HEK293 (cell line): Measurements from ENCODE around the gene EPHA4.

ENCODE experiments used
- CTCF ChIA-PET: fragments of 350-600 bp; formaldehyde crosslinking; extraction: SDS; loops from one replicate; lab custom pipeline; 2021; ENCODE audit warnings: antibody characterized with exemption; lab: Yijun Ruan, JAX
- POLR2A ChIA-PET: fragments of 300-600 bp; formaldehyde crosslinking; extraction: SDS; loops from one replicate; lab custom pipeline; 2020; ENCODE audit warnings: antibody characterized with exemption, inconsistent platforms; lab: Yijun Ruan, JAX
- H3K27ac ChIP-seq: fragments of 200-500 bp; sonication (Bioruptor generic); 2 replicates; pipeline ENCODE4 v1.5.1; 2014; ENCODE audit warnings: low read depth, low read length, control low read depth, inconsistent platforms; ENCODE audit errors: extremely low read depth
- H3K36me3 ChIP-seq, 2 experiments: fragments of 200-500 bp in 1 of 2; sonication (Bioruptor generic) in 1 of 2; 1 replicate in 1 of 2; 2 replicates in 1 of 2; pipeline ENCODE4 v1.5.1; 2014 to 2017; ENCODE audit warnings: inconsistent platforms in 2 of 2, low read length in 2 of 2; ENCODE audit not compliant: control insufficient read depth in 2 of 2, insufficient read depth in 1 of 2
- H3K4me1 ChIP-seq: fragments of 200-500 bp; sonication (Bioruptor generic); 2 replicates; pipeline ENCODE4 v1.5.1; 2014; ENCODE audit warnings: mild to moderate bottlenecking, low read length, inconsistent platforms; ENCODE audit not compliant: control insufficient read depth, insufficient read depth
- H3K4me3 ChIP-seq: 2 replicates; pipeline ENCODE4 v1.5.1; 2011; ENCODE audit warnings: low read depth, mild to moderate bottlenecking, control low read depth, low read length, moderate library complexity
- H3K9me3 ChIP-seq: fragments of 200-500 bp; sonication (Bioruptor generic); 2 replicates; pipeline ENCODE4 v1.5.1; 2014; ENCODE audit warnings: low read depth, low read length, inconsistent platforms; ENCODE audit not compliant: control insufficient read depth, insufficient read depth
- FEZF1 ChIP-seq: fragments of 450-650 bp; formaldehyde crosslinking; IDR thresholded peaks from 2 replicates; pipeline ENCODE4 v1.5.1; 2016; ENCODE audit warnings: missing biosample characterization, missing genetic modification characterization
- PRDM1 ChIP-seq: fragments of 450-650 bp; formaldehyde crosslinking; IDR thresholded peaks from 2 replicates; pipeline ENCODE4; 2016; ENCODE audit warnings: missing biosample characterization, missing genetic modification characterization
- ZBTB20 ChIP-seq: fragments of 450-650 bp; formaldehyde crosslinking; IDR thresholded peaks from 2 replicates; pipeline ENCODE4 v1.5.1; 2016; ENCODE audit warnings: missing biosample characterization, missing genetic modification characterization
- ZBTB7A ChIP-seq: fragments of 450-650 bp; formaldehyde crosslinking; IDR thresholded peaks from 2 replicates; pipeline ENCODE4 v1.5.1; 2016; ENCODE audit warnings: low read depth, missing biosample characterization, missing genetic modification characterization
- ZNF26 ChIP-seq: fragments of 450-650 bp; formaldehyde crosslinking; IDR thresholded peaks from 2 replicates; pipeline ENCODE4 v1.5.1; 2016; ENCODE audit warnings: missing biosample characterization, missing genetic modification characterization
- ZNF266 ChIP-seq: fragments of 450-650 bp; formaldehyde crosslinking; IDR thresholded peaks from 2 replicates; pipeline ENCODE4 v1.5.1; 2016; ENCODE audit warnings: missing biosample characterization, missing genetic modification characterization, low read depth
- ZNF341 ChIP-seq: fragments of 450-650 bp; formaldehyde crosslinking; IDR thresholded peaks from 2 replicates; pipeline ENCODE4; 2016; ENCODE audit warnings: low read depth, missing biosample characterization, missing genetic modification characterization
- ZNF354C ChIP-seq: fragments of 450-650 bp; formaldehyde crosslinking; IDR thresholded peaks from 2 replicates; pipeline ENCODE4 v1.5.1; 2016; ENCODE audit warnings: missing biosample characterization, missing genetic modification characterization, low read depth, borderline replicate concordance
- ZNF664 ChIP-seq: fragments of 450-650 bp; formaldehyde crosslinking; IDR thresholded peaks from 2 replicates; pipeline ENCODE4 v1.5.1; 2016; ENCODE audit warnings: missing biosample characterization, missing genetic modification characterization
- ZNF843 ChIP-seq: fragments of 450-650 bp; formaldehyde crosslinking; IDR thresholded peaks from 2 replicates; pipeline ENCODE4 v1.5.1; 2016; ENCODE audit warnings: missing biosample characterization, missing genetic modification characterization
- TF ChIP-seq, protein P1 (sequence below): fragments of 450-650 bp; formaldehyde crosslinking; IDR thresholded peaks from 2 replicates; pipeline ENCODE4 v1.5.1; 2017; ENCODE audit warnings: missing biosample characterization, missing genetic modification characterization
- TF ChIP-seq, protein P2 (sequence below): fragments of 450-650 bp; formaldehyde crosslinking; IDR thresholded peaks from 2 replicates; pipeline ENCODE4 v1.5.1; 2017; ENCODE audit warnings: missing biosample characterization, missing genetic modification characterization
- TF ChIP-seq, protein P3 (sequence below): fragments of 450-650 bp; formaldehyde crosslinking; conservative IDR thresholded peaks from 2 replicates; pipeline ENCODE4 v1.5.1; 2016; ENCODE audit warnings: low read depth, missing biosample characterization, missing genetic modification characterization
- TF ChIP-seq, protein P4 (sequence below): fragments of 450-650 bp; formaldehyde crosslinking; IDR thresholded peaks from 2 replicates; pipeline ENCODE4 v1.5.1; 2016; ENCODE audit warnings: missing biosample characterization, missing genetic modification characterization

Gene EPHA4

DNA sequence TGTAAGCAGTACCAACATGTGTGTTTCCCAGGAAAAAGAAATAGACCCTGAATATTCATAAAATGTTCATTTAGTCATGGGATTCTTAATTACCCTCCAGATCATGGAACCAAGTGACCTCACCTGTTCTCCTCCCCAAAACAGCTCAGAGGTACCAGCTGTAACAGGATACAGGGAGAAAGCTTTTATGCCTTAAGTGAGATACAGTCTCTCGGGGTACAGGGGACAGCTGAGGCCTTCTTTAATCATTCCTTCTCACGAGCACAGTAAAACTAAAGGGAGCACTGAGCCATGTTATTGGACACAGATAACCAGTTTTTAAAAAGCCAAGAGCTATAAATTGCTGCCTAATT, 16.6 kb downstream of the EPHA4 start:
- TF ChIP-seq, protein P1, sequence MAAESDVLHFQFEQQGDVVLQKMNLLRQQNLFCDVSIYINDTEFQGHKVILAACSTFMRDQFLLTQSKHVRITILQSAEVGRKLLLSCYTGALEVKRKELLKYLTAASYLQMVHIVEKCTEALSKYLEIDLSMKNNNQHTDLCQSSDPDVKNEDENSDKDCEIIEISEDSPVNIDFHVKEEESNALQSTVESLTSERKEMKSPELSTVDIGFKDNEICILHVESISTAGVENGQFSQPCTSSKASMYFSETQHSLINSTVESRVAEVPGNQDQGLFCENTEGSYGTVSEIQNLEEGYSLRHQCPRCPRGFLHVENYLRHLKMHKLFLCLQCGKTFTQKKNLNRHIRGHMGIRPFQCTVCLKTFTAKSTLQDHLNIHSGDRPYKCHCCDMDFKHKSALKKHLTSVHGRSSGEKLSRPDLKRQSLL (tag by site-specific recombination), result no peak
- TF ChIP-seq FEZF1 (tag by site-specific recombination) (peak; percentile 46), ZNF354C (tag by site-specific recombination) (no peak), ZBTB7A (tag by site-specific recombination) (no peak), ZNF664 (tag by site-specific recombination) (peak; percentile 91), ZNF843 (tag by site-specific recombination) (0 out of 2 replicates have a peak, but pooled peaks have one; percentile 42), ZNF26 (tag by site-specific recombination) (no peak)
- TF ChIP-seq, protein P2, sequence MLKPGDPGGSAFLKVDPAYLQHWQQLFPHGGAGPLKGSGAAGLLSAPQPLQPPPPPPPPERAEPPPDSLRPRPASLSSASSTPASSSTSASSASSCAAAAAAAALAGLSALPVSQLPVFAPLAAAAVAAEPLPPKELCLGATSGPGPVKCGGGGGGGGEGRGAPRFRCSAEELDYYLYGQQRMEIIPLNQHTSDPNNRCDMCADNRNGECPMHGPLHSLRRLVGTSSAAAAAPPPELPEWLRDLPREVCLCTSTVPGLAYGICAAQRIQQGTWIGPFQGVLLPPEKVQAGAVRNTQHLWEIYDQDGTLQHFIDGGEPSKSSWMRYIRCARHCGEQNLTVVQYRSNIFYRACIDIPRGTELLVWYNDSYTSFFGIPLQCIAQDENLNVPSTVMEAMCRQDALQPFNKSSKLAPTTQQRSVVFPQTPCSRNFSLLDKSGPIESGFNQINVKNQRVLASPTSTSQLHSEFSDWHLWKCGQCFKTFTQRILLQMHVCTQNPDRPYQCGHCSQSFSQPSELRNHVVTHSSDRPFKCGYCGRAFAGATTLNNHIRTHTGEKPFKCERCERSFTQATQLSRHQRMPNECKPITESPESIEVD, result peak; percentile 73; the same call in 1 of the 2 replicates
- Histone ChIP-seq H3K9me3 (no peaks in the 10 kb centered on the region), H3K4me3 (no peak overlapping the region), H3K4me1 (peaks cover 36% of the 10 kb centered on the region), H3K27ac (no peak overlapping the region; the same call in 1 of the 2 replicates), H3K36me3 (no peaks in the 10 kb centered on the region)
- CTCF ChIA-PET, result interaction anchor here (0.5 to 1.3 kb wide), 2 partner anchors 24 to 1819 kb away, joined by 3 to 4 read pairs; no protein-coding TSS in a partner anchor
- POLR2A ChIA-PET, result no interaction called here

DNA sequence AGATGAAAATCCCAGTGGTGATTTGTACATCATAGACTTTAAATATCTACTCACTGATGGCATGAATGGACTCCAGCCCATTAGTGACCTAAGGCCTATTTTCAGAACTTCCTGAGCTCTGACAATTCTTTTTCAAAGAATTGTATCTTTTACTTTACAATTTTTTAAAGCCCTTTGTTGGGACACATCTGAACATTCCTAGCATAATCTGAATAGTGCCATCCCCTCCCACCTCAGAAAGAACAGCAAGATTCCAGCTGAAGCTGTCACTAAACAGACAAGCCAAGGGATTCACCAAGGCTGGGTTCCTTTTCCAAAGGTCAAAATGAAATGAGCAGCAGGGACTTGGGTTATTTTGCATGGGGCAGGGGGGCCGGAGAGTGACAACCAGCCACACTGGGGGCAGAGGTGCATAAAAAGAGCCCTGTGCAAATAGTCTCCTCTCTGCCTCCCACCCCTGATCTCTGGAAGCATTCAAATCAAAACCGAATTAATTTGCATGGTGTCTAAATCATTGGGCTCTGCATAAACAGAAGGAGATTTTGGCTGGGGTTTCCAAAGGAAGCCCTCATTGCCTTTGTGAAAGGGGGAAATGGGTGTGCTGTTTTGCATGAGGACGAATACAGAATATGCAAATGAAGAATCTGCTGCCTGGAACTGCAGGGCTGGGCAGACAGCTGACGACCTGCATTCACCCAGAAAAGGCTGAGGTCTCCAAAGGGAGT, 17.2 kb downstream of the EPHA4 start:
- CTCF ChIA-PET, result interaction anchor here (0.5 to 1.3 kb wide), 3 partner anchors 10 to 1818 kb away, joined by 3 to 4 read pairs (median 4); no protein-coding TSS in a partner anchor
- Histone ChIP-seq H3K9me3 (no peaks in the 10 kb centered on the region), H3K27ac (no peak overlapping the region; the same call in 1 of the 2 replicates)
- TF ChIP-seq ZBTB20 (tag by site-specific recombination) (no peak), ZNF341 (peak; percentile 67), PRDM1 (no peak), ZNF266 (tag by site-specific recombination) (no peak)
- TF ChIP-seq, protein P3, sequence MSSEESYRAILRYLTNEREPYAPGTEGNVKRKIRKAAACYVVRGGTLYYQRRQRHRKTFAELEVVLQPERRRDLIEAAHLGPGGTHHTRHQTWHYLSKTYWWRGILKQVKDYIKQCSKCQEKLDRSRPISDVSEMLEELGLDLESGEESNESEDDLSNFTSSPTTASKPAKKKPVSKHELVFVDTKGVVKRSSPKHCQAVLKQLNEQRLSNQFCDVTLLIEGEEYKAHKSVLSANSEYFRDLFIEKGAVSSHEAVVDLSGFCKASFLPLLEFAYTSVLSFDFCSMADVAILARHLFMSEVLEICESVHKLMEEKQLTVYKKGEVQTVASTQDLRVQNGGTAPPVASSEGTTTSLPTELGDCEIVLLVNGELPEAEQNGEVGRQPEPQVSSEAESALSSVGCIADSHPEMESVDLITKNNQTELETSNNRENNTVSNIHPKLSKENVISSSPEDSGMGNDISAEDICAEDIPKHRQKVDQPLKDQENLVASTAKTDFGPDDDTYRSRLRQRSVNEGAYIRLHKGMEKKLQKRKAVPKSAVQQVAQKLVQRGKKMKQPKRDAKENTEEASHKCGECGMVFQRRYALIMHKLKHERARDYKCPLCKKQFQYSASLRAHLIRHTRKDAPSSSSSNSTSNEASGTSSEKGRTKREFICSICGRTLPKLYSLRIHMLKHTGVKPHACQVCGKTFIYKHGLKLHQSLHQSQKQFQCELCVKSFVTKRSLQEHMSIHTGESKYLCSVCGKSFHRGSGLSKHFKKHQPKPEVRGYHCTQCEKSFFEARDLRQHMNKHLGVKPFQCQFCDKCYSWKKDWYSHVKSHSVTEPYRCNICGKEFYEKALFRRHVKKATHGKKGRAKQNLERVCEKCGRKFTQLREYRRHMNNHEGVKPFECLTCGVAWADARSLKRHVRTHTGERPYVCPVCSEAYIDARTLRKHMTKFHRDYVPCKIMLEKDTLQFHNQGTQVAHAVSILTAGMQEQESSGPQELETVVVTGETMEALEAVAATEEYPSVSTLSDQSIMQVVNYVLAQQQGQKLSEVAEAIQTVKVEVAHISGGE (tag by site-specific recombination), result no peak
- TF ChIP-seq, protein P2, result no peak
- TF ChIP-seq, protein P4, sequence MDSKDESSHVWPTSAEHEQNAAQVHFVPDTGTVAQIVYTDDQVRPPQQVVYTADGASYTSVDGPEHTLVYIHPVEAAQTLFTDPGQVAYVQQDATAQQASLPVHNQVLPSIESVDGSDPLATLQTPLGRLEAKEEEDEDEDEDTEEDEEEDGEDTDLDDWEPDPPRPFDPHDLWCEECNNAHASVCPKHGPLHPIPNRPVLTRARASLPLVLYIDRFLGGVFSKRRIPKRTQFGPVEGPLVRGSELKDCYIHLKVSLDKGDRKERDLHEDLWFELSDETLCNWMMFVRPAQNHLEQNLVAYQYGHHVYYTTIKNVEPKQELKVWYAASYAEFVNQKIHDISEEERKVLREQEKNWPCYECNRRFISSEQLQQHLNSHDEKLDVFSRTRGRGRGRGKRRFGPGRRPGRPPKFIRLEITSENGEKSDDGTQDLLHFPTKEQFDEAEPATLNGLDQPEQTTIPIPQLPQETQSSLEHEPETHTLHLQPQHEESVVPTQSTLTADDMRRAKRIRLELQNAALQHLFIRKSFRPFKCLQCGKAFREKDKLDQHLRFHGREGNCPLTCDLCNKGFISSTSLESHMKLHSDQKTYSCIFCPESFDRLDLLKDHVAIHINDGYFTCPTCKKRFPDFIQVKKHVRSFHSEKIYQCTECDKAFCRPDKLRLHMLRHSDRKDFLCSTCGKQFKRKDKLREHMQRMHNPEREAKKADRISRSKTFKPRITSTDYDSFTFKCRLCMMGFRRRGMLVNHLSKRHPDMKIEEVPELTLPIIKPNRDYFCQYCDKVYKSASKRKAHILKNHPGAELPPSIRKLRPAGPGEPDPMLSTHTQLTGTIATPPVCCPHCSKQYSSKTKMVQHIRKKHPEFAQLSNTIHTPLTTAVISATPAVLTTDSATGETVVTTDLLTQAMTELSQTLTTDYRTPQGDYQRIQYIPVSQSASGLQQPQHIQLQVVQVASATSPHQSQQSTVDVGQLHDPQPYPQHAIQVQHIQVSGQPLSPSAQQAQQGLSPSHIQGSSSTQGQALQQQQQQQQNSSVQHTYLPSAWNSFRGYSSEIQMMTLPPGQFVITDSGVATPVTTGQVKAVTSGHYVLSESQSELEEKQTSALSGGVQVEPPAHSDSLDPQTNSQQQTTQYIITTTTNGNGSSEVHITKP (tag by site-specific recombination), result peak; percentile 51
- TF ChIP-seq, all 188 proteins: peak for 2
- peaks cover 36% of the 10 kb centered on the region for H3K4me1 ChIP-seq
- POLR2A ChIA-PET, result no interaction called here
- no peak overlapping the region for H3K4me3 ChIP-seq
- H3K36me3 ChIP-seq, result no peaks in the 10 kb centered on the region
